ENCODE data around the gene KDM8. TPM values are rescaled to one million over a fixed set of nuclear protein-coding genes. Genes with fewer than 3 reads are reported as not detected.
"Not testable (repeated sequence)": the region's sequence is repeated elsewhere in the genome, so short reads cannot be mapped to it uniquely, and the experiment has no call there.

Gene KDM8
- total and polyA plus RNA-seq, 7 donors, result 2.5 to 6.8 (median 5.1) TPM

DNA sequence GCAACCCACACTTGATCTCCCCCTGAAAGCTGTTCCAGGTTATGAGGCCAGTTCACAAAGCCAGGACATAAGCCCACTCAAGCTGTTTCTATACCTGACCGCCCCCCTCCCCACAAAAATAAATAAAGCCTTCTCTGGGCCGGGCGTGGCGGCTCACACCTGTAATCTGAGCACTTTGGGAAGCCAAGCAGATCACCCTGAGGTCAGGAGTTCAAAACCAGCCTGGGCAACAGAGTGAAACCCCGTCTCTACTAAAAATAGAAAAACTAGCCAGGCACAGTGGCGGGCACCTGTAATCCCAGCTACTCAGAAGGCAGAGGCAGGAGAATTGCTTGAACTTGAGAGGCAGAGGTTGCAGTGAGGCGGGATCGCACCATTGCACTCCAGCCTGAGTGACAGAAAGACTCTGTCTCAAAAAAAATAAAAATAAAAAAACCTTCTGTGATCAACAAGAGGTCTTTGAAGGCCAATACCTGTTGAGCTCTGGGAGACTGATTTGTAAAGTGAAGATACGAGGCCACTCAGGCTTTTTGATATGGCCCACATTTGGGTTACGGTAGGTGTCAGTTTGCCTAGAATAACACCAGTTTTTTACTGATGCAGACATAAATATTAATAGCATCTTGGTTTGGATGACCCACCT is 2.2 kb downstream of the KDM8 start:
- H3K27me3 ChIP-seq, result no peaks in the 10 kb centered on the region
- H3K36me3 ChIP-seq, result peaks cover 0 to 9% (median 6%) of the 10 kb centered on the region in 4 donors
- no peak overlapping the region for H3K27ac ChIP-seq
- TF ChIP-seq POLR2AphosphoS5 (IDR thresholded peaks at IDR 0.05) (no peak), POLR2A (IDR thresholded peaks at IDR 0.05) (no peak), EP300 (IDR thresholded peaks at IDR 0.05) (no peak)
- TF ChIP-seq, protein P1, sequence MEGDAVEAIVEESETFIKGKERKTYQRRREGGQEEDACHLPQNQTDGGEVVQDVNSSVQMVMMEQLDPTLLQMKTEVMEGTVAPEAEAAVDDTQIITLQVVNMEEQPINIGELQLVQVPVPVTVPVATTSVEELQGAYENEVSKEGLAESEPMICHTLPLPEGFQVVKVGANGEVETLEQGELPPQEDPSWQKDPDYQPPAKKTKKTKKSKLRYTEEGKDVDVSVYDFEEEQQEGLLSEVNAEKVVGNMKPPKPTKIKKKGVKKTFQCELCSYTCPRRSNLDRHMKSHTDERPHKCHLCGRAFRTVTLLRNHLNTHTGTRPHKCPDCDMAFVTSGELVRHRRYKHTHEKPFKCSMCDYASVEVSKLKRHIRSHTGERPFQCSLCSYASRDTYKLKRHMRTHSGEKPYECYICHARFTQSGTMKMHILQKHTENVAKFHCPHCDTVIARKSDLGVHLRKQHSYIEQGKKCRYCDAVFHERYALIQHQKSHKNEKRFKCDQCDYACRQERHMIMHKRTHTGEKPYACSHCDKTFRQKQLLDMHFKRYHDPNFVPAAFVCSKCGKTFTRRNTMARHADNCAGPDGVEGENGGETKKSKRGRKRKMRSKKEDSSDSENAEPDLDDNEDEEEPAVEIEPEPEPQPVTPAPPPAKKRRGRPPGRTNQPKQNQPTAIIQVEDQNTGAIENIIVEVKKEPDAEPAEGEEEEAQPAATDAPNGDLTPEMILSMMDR (IDR thresholded peaks at IDR 0.05), result no peak
- H3K9me3 ChIP-seq, result no peaks in the 10 kb centered on the region
- intact Hi-C loops (cut with DNase I), result no loop called here
- no peak overlapping the region for H3K4me3 ChIP-seq
- peaks cover 0 to 15% (median 12%) of the 10 kb centered on the region in 4 donors for H3K4me1 ChIP-seq
- WGBS, 2 donors, result 80 to 81% methylated on average over 10 of the region's 10 CpGs
- DNase-seq, result no peak

DNA sequence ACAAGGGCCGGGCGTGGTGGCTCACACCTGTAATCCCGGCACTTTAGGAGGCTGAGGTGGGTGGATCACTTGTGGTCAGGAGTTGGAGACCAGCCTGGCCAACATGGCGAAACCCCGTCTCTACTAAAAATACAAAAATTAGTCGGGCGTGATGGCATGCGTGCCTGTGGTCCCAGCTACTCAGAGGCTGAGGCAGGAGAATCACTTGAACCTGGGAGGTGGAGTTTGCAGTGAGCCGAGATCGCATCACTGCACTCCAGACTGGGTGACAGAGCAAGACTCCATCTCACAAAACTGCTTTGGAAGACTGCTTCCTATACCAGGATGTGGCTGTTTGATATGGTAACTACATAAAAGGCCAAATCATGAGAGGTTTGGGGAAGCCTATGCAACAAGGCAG is 3.8 kb downstream of the KDM8 start:
- DNase-seq; H3K9me3 ChIP-seq; H3K27me3 ChIP-seq; intact Hi-C loops (cut with DNase I); H3K27ac ChIP-seq; H3K4me3 ChIP-seq: not testable (repeated sequence)
- 88 to 91% methylated on average over 10 of the region's 10 CpGs for WGBS, 2 donors
- peaks cover 0 to 21% (median 7%) of the 10 kb centered on the region in 4 donors for H3K36me3 ChIP-seq
- peaks cover 0 to 15% (median 12%) of the 10 kb centered on the region in 4 donors for H3K4me1 ChIP-seq

DNA sequence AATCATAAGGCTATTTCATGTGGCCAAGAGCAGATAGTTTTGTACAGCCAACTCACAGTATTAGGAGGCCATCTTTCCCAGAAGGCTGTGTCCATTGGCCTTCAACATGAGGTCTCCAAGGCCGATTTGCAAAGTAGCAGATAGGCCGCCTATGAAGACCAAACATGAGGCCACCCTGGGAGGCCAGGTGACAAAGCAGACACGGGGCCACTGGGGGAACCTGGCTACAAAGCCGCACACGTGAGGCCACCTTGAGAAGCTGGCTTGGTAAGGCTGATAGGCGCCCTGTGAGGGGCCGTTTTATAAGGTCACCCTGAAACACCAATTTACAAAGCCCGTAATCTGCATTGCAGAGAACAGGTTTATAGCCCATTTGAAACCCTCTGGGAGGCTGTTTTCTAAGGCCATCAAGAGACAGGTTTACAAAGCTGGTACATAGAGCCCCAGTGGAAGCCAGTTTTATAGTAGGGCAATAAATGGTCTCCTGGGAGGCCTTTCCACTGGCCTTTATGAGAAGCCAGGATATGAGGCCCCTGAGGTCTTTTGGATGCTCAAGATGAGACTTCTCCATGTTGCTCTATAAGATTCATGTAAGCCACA is 4.9 kb downstream of the KDM8 start:
- intact Hi-C loops (cut with DNase I), result no loop called here
- H3K9me3 ChIP-seq, result no peaks in the 10 kb centered on the region
- H3K36me3 ChIP-seq, result peaks cover 0 to 21% (median 7%) of the 10 kb centered on the region in 4 donors
- no peaks in the 10 kb centered on the region for H3K27me3 ChIP-seq
- TF ChIP-seq EP300 (IDR thresholded peaks at IDR 0.05), result no peak
- TF ChIP-seq POLR2AphosphoS5 (IDR thresholded peaks at IDR 0.05), result no peak
- TF ChIP-seq, protein P1 (IDR thresholded peaks at IDR 0.05), result no peak
- no peak for TF ChIP-seq POLR2A (IDR thresholded peaks at IDR 0.05)
- no peak overlapping the region for H3K27ac ChIP-seq
- WGBS, 2 donors, result 40 to 76% methylated on average over 8 of the region's 8 CpGs
- no peak overlapping the region for H3K4me3 ChIP-seq
- no peak for DNase-seq
- H3K4me1 ChIP-seq, result peaks cover 0 to 9% (median 7%) of the 10 kb centered on the region in 4 donors

DNA sequence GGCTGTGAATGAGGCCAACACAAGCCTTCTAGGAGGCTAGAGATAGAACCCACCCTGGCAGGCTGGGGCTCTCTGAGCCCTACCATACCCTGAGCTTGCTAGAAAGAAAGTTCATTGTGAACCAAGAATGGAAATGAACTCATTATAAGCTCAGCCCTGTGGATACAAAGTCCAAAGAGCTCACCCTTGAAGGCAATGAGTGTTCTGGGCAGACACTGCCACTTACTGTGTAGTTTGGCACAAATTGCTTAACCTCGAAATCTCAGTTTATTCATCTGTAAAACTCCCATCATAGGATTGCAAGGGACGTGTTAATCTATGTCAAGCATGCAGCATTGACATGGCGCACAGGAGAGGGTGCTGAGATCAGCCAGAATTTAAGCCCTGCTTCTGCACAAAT is 5.5 kb downstream of the KDM8 start:
- peaks cover 0 to 8% (median 7%) of the 10 kb centered on the region in 4 donors for H3K4me1 ChIP-seq
- peaks cover 0 to 26% (median 7%) of the 10 kb centered on the region in 4 donors for H3K36me3 ChIP-seq
- TF ChIP-seq EP300 (IDR thresholded peaks at IDR 0.05) (no peak), POLR2A (IDR thresholded peaks at IDR 0.05) (no peak), POLR2AphosphoS5 (IDR thresholded peaks at IDR 0.05) (no peak)
- TF ChIP-seq, protein P1 (IDR thresholded peaks at IDR 0.05), result no peak

DNA sequence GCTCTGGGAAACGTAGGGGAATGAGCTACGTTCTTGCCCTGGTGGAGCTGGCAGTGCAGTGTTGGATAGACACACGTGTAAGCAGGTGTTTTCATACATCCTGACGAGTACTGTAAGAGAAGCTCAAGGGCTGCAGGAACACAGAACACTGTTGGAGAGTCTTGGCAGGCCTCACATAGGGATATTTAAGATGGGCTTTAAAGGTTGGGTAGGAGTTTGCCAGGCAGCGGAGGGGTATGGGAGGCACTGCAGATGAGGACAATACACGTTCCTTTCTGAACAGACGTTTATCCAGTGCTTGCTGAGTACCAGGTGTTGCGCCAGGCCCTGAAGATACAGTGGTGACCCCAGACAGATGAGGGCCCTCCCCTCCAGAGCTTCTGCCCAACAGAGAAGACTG is 6.3 kb downstream of the KDM8 start:
- Histone ChIP-seq H3K9me3 (no peaks in the 10 kb centered on the region), H3K36me3 (peaks cover 0 to 34% (median 7%) of the 10 kb centered on the region in 4 donors), H3K4me1 (peaks cover 0 to 4% (median 3%) of the 10 kb centered on the region in 4 donors), H3K27ac (no peak overlapping the region), H3K27me3 (no peaks in the 10 kb centered on the region), H3K4me3 (no peak overlapping the region)
- intact Hi-C loops (cut with DNase I), result no loop called here
- WGBS, 2 donors, result 92 to 94% methylated on average over 8 of the region's 8 CpGs
- TF ChIP-seq POLR2AphosphoS5 (IDR thresholded peaks at IDR 0.05), result no peak
- TF ChIP-seq, protein P1 (IDR thresholded peaks at IDR 0.05), result no peak
- TF ChIP-seq EP300 (IDR thresholded peaks at IDR 0.05), result no peak
- no peak for TF ChIP-seq POLR2A (IDR thresholded peaks at IDR 0.05)
- no peak for DNase-seq

More for the DNA sequence above, 5.5 kb downstream of the KDM8 start:
- no peaks in the 10 kb centered on the region for H3K9me3 ChIP-seq
- intact Hi-C loops (cut with DNase I), result no loop called here
- H3K27ac ChIP-seq, result no peak overlapping the region
- H3K4me3 ChIP-seq, result no peak overlapping the region
- no peak for DNase-seq
- WGBS, 2 donors, result 29 to 80% methylated on average over 3 of the region's 3 CpGs
- no peaks in the 10 kb centered on the region for H3K27me3 ChIP-seq

Data from sigmoid colon (tissue), 7 donors.